Mesothelial cell of epicardium (in vitro differentiated cells): ENCODE results near the gene TF. TPM values are rescaled to one million over a fixed set of nuclear protein-coding genes. Genes with fewer than 3 reads are reported as not detected.

ENCODE experiments used
- DNase-seq, 2 experiments: peaks; one replicate each; pipeline ENCODE4 v3.0.0; 2021; ENCODE audit warnings: low spot score in 2 of 2; ENCODE audit not compliant: unreplicated experiment in 2 of 2
- H3K27ac Mint-ChIP-seq: 2 replicates; pipeline ENCODE4 v1.8.0; 2021; ENCODE audit warnings: mixed read lengths
- H3K27me3 Mint-ChIP-seq: 2 replicates; pipeline ENCODE4 v1.8.0; 2021; ENCODE audit warnings: low read depth, mixed read lengths
- H3K36me3 Mint-ChIP-seq: 2 replicates; pipeline ENCODE4 v1.8.0; 2021; ENCODE audit warnings: mixed read lengths
- H3K4me1 Mint-ChIP-seq: 2 replicates; pipeline ENCODE4 v1.8.0; 2021; ENCODE audit warnings: mixed read lengths
- H3K4me3 Mint-ChIP-seq: 2 replicates; pipeline ENCODE4 v1.8.0; 2021; ENCODE audit warnings: mild to moderate bottlenecking, moderate library complexity, mixed read lengths
- H3K9me3 Mint-ChIP-seq: 2 replicates; pipeline ENCODE4 v1.8.0; 2021; ENCODE audit warnings: mixed read lengths
- total RNA-seq: library from RNA; stranded (reverse); gene quantifications from 3 replicates; pipeline ENCODE4 v1.2.1, GENCODE V29; 2021
- TF ChIP-seq, protein P1 (sequence below): fragments of 200-600 bp; sonication (generic); IDR thresholded peaks from one replicate; pipeline ENCODE4 v1.5.0; 2021; ENCODE audit warnings: antibody characterized with exemption; ENCODE audit not compliant: unreplicated experiment

Gene TF
- total RNA-seq, 1 donor from 2014 or later = 5.7 TPM

- H3K9me3 Mint-ChIP-seq = no peaks in the 10 kb centered on the region
- no peak overlapping the region for H3K27ac Mint-ChIP-seq
- H3K4me1 Mint-ChIP-seq = peaks cover 8% of the 10 kb centered on the region
- H3K27me3 Mint-ChIP-seq = peaks cover 21% of the 10 kb centered on the region
- H3K4me3 Mint-ChIP-seq = no peak overlapping the region
- no peaks in the 10 kb centered on the region for H3K36me3 Mint-ChIP-seq
- no peak for DNase-seq
- TF ChIP-seq, protein P1, sequence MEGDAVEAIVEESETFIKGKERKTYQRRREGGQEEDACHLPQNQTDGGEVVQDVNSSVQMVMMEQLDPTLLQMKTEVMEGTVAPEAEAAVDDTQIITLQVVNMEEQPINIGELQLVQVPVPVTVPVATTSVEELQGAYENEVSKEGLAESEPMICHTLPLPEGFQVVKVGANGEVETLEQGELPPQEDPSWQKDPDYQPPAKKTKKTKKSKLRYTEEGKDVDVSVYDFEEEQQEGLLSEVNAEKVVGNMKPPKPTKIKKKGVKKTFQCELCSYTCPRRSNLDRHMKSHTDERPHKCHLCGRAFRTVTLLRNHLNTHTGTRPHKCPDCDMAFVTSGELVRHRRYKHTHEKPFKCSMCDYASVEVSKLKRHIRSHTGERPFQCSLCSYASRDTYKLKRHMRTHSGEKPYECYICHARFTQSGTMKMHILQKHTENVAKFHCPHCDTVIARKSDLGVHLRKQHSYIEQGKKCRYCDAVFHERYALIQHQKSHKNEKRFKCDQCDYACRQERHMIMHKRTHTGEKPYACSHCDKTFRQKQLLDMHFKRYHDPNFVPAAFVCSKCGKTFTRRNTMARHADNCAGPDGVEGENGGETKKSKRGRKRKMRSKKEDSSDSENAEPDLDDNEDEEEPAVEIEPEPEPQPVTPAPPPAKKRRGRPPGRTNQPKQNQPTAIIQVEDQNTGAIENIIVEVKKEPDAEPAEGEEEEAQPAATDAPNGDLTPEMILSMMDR = no peak
These were observed 11.7 kb downstream of the TF start for GRCh38 chr3:133757701-133758567.

GRCh38 chr3:133758568-133758928, 12.4 kb downstream of the TF start:
- peaks cover 8% of the 10 kb centered on the region for H3K4me1 Mint-ChIP-seq
- H3K27me3 Mint-ChIP-seq = peaks cover 21% of the 10 kb centered on the region
- no peak for DNase-seq
- no peaks in the 10 kb centered on the region for H3K36me3 Mint-ChIP-seq
- H3K27ac Mint-ChIP-seq = no peak overlapping the region
- no peak overlapping the region for H3K4me3 Mint-ChIP-seq
- TF ChIP-seq, protein P1 = no peak
- no peaks in the 10 kb centered on the region for H3K9me3 Mint-ChIP-seq

- Mint-ChIP-seq H3K27ac (no peak overlapping the region), H3K27me3 (peaks cover 24% of the 10 kb centered on the region), H3K4me3 (no peak overlapping the region), H3K4me1 (peaks cover 10% of the 10 kb centered on the region), H3K36me3 (no peaks in the 10 kb centered on the region), H3K9me3 (no peaks in the 10 kb centered on the region)
- DNase-seq = no peak
- TF ChIP-seq, protein P1 = no peak
These were observed 13.0 kb downstream of the TF start for GRCh38 chr3:133758964-133759739.

GRCh38 chr3:133759740-133760305, 13.6 kb downstream of the TF start:
- H3K36me3 Mint-ChIP-seq = no peaks in the 10 kb centered on the region
- no peak overlapping the region for H3K27ac Mint-ChIP-seq
- H3K27me3 Mint-ChIP-seq = peaks cover 24% of the 10 kb centered on the region
- peaks cover 17% of the 10 kb centered on the region for H3K4me1 Mint-ChIP-seq
- H3K4me3 Mint-ChIP-seq = no peak overlapping the region
- TF ChIP-seq, protein P1 = no peak
- no peaks in the 10 kb centered on the region for H3K9me3 Mint-ChIP-seq
- DNase-seq = no peak

GRCh38 chr3:133760916-133761315, 14.7 kb downstream of the TF start:
- Mint-ChIP-seq H3K27ac (no peak overlapping the region), H3K27me3 (peaks cover 22% of the 10 kb centered on the region), H3K9me3 (no peaks in the 10 kb centered on the region), H3K4me3 (no peak overlapping the region), H3K36me3 (no peaks in the 10 kb centered on the region), H3K4me1 (peaks cover 22% of the 10 kb centered on the region)
- TF ChIP-seq, protein P1 = no peak
- no peak for DNase-seq
